Panc1 (cell line): ENCODE measurements around the gene AKAP7.
"Not testable (repeated sequence)": the region's sequence is repeated elsewhere in the genome, so short reads cannot be mapped to it uniquely, and the experiment has no call there.

Experiments used
- CTCF ChIP-seq: fragments of 450-650 bp; IDR thresholded peaks from 2 replicates; pipeline ENCODE4 v1.5.1; 2017; ENCODE audit warnings: mild to moderate bottlenecking
- POLR2AphosphoS5 ChIP-seq: IDR thresholded peaks from 2 replicates; pipeline ENCODE4 v1.6.1; 2012; ENCODE audit warnings: mild to moderate bottlenecking, low read depth, low read length, moderate library complexity
- SIN3A ChIP-seq: IDR thresholded peaks from 2 replicates; pipeline ENCODE4 v1.6.1; 2012; ENCODE audit warnings: low read depth, mild to moderate bottlenecking, low read length, moderate library complexity, borderline replicate concordance; ENCODE audit not compliant: insufficient read depth

- TF ChIP-seq CTCF, POLR2AphosphoS5, SIN3A: not testable (repeated sequence)
Observed at GRCh38 chr6:131260960-131261359, 125.7 kb downstream of the AKAP7 start.
